H9 (cell line): Measurements from ENCODE around the gene PTOV1. TPM values are rescaled to one million over a fixed set of nuclear protein-coding genes. Genes with fewer than 3 reads are reported as not detected.

ENCODE experiments used
- DNase-seq: peaks from one replicate; pipeline ENCODE4 v3.0.0-alpha.2; 2017
- H2AFZ ChIP-seq: one replicate; pipeline ENCODE4 v1.6.1; 2013; ENCODE audit warnings: mild to moderate bottlenecking, low read length, control low read depth, moderate library complexity
- H2AK5ac ChIP-seq: 2 replicates; pipeline ENCODE4 v1.6.1; 2013; ENCODE audit warnings: low read length, control low read depth, mixed read lengths; ENCODE audit not compliant: insufficient read length
- H2BK120ac ChIP-seq: one replicate; pipeline ENCODE4 v1.6.1; 2013; ENCODE audit warnings: low read depth, mild to moderate bottlenecking, low read length, control low read depth, inconsistent platforms; ENCODE audit not compliant: poor library complexity, severe bottlenecking
- H2BK12ac ChIP-seq: 2 replicates; pipeline ENCODE4 v1.6.1; 2013; ENCODE audit warnings: low read length, control low read depth, mixed read lengths, low read depth; ENCODE audit not compliant: insufficient read length
- H2BK15ac ChIP-seq: 2 replicates; pipeline ENCODE4 v1.6.1; 2013; ENCODE audit warnings: low read depth, low read length, control low read depth
- H2BK20ac ChIP-seq: one replicate; pipeline ENCODE4 v1.6.1; 2013; ENCODE audit warnings: low read depth, mild to moderate bottlenecking, low read length, control low read depth, inconsistent platforms; ENCODE audit not compliant: poor library complexity, severe bottlenecking
- H2BK5ac ChIP-seq: 2 replicates; pipeline ENCODE4 v1.6.1; 2013; ENCODE audit warnings: low read length, control low read depth, mixed read lengths; ENCODE audit not compliant: insufficient read length
- H3K14ac ChIP-seq: 2 replicates; pipeline ENCODE4 v1.6.1; 2013; ENCODE audit warnings: low read length, control low read depth; ENCODE audit not compliant: insufficient read depth
- H3K18ac ChIP-seq: 2 replicates; pipeline ENCODE4 v1.6.1; 2013; ENCODE audit warnings: low read depth, mild to moderate bottlenecking, mixed read lengths, low read length, control low read depth; ENCODE audit not compliant: insufficient read length
- H3K23ac ChIP-seq: 2 replicates; pipeline ENCODE4 v1.6.1; 2013; ENCODE audit warnings: low read length, control low read depth, mixed read lengths, low read depth; ENCODE audit not compliant: insufficient read length
- H3K23me2 ChIP-seq: 2 replicates; pipeline ENCODE4 v1.6.1; 2013; ENCODE audit warnings: low read depth, mild to moderate bottlenecking, mixed read lengths, low read length, control low read depth; ENCODE audit not compliant: insufficient read length, poor library complexity, severe bottlenecking
- H3K27ac ChIP-seq: 2 replicates; pipeline ENCODE4 v1.5.1; 2013; ENCODE audit warnings: low read length, control low read depth, mixed read lengths, low read depth; ENCODE audit not compliant: insufficient read length
- H3K27me3 ChIP-seq: 2 replicates; pipeline ENCODE4 v1.6.1; 2013; ENCODE audit warnings: low read length, control low read depth, inconsistent platforms; ENCODE audit not compliant: insufficient read depth
- H3K4ac ChIP-seq: 2 replicates; pipeline ENCODE4 v1.6.1; 2013; ENCODE audit warnings: low read depth, mild to moderate bottlenecking, control low read depth, inconsistent platforms, low read length, moderate library complexity
- H3K4me1 ChIP-seq: 2 replicates; pipeline ENCODE4 v1.6.1; 2013; ENCODE audit warnings: low read length, control low read depth, inconsistent platforms; ENCODE audit not compliant: insufficient read depth
- H3K4me2 ChIP-seq: 2 replicates; pipeline ENCODE4 v1.6.1; 2013; ENCODE audit warnings: low read length, control low read depth, mixed read lengths; ENCODE audit not compliant: insufficient read length, insufficient read depth
- H3K56ac ChIP-seq: 2 replicates; pipeline ENCODE4 v1.6.1; 2013; ENCODE audit warnings: low read depth, mild to moderate bottlenecking, mixed read lengths, low read length, control low read depth; ENCODE audit not compliant: insufficient read length
- H3K79me1 ChIP-seq: 2 replicates; pipeline ENCODE4 v1.6.1; 2013; ENCODE audit warnings: low read depth, mild to moderate bottlenecking, moderate library complexity, low read length, control low read depth, inconsistent platforms; ENCODE audit not compliant: insufficient read depth, poor library complexity, severe bottlenecking
- H3K79me2 ChIP-seq: 2 replicates; pipeline ENCODE4 v1.6.1; 2013; ENCODE audit warnings: low read length, control low read depth, inconsistent platforms; ENCODE audit not compliant: insufficient read depth
- H3K9ac ChIP-seq: 2 replicates; pipeline ENCODE4 v1.6.1; 2013; ENCODE audit warnings: low read length, control low read depth, mixed read lengths; ENCODE audit not compliant: insufficient read length; ENCODE audit errors: extremely low read depth
- H3K9me3 ChIP-seq: one replicate; pipeline ENCODE4 v1.6.1; 2013; ENCODE audit warnings: low read depth, low read length, inconsistent platforms; ENCODE audit not compliant: control insufficient read depth
- H3T11ph ChIP-seq: one replicate; pipeline ENCODE4 v1.6.1; 2013; ENCODE audit warnings: mild to moderate bottlenecking, low read length, control low read depth, inconsistent platforms
- H4K20me1 ChIP-seq: one replicate; pipeline ENCODE4 v1.6.1; 2013; ENCODE audit not compliant: control insufficient read depth, insufficient read length, insufficient read depth
- H4K5ac ChIP-seq: 2 replicates; pipeline ENCODE4 v1.6.1; 2013; ENCODE audit warnings: low read depth, mild to moderate bottlenecking, mixed read lengths, low read length, control low read depth; ENCODE audit not compliant: insufficient read length
- H4K8ac ChIP-seq: replicated peaks from 2 replicates; pipeline ENCODE4 v1.6.1; 2013; ENCODE audit warnings: low read length, control low read depth, mixed read lengths, low read depth; ENCODE audit not compliant: insufficient read length
- H4K91ac ChIP-seq: 2 replicates; pipeline ENCODE4 v1.6.1; 2013; ENCODE audit warnings: low read depth, mild to moderate bottlenecking, moderate library complexity, mixed read lengths, low read length, control low read depth; ENCODE audit not compliant: insufficient read length
- H3K27ac Mint-ChIP-seq, 3 experiments: 2 replicates in 2 of 3; 3 replicates in 1 of 3; pipeline ENCODE4 v1.8.0; 2020 to 2021; ENCODE audit warnings: mixed read lengths in 3 of 3, mild to moderate bottlenecking in 1 of 3, moderate library complexity in 1 of 3
- H3K27me3 Mint-ChIP-seq: 2 replicates; pipeline ENCODE4 v1.8.0; 2021; ENCODE audit warnings: low read depth, mild to moderate bottlenecking, moderate library complexity, mixed read lengths
- H3K36me3 Mint-ChIP-seq, 3 experiments: 2 replicates in 2 of 3; 3 replicates in 1 of 3; pipeline ENCODE4 v1.8.0; 2020 to 2021; ENCODE audit warnings: low read depth in 3 of 3, mixed read lengths in 3 of 3; ENCODE audit not compliant: insufficient read depth in 1 of 3
- H3K4me1 Mint-ChIP-seq, 2 experiments: 2 replicates each; pipeline ENCODE4 v1.8.0; 2020; ENCODE audit warnings: mixed read lengths in 2 of 2
- H3K4me3 Mint-ChIP-seq, 2 experiments: 2 replicates in 1 of 2; 3 replicates in 1 of 2; pipeline ENCODE4 v1.8.0; 2020 to 2021; ENCODE audit warnings: mild to moderate bottlenecking in 2 of 2, mixed read lengths in 2 of 2, moderate library complexity in 1 of 2
- H3K9me3 Mint-ChIP-seq, 2 experiments: 2 replicates in 1 of 2; 3 replicates in 1 of 2; pipeline ENCODE4 v1.8.0; 2020; ENCODE audit warnings: mild to moderate bottlenecking in 2 of 2, mixed read lengths in 2 of 2, moderate library complexity in 1 of 2
- WGBS: extraction: QIAGEN DNeasy Blood & Tissue Kit; methylation state at CpG from one replicate; pipeline ENCODE4 v1.1.7; 2013; ENCODE audit warnings: missing lambda C conversion rate, low lambda C conversion rate, mixed read lengths; ENCODE audit not compliant: insufficient read length; ENCODE audit errors: extremely low coverage; 5-methylcytosine and 5-hydroxymethylcytosine counted together
- total RNA-seq: library from RNA; stranded (reverse); gene quantifications from 2 replicates; pipeline ENCODE4 v1.2.1, GENCODE V29; 2021
- TF ChIP-seq, protein P1 (sequence below): fragments of 200-600 bp; sonication (generic); conservative IDR thresholded peaks from 3 replicates; pipeline ENCODE4 v1.8.0; 2021; ENCODE audit warnings: antibody characterized with exemption, mild to moderate bottlenecking

PTOV1 gene
- total RNA-seq, 1 experiment from 2014 or later, result 309 TPM

DNA sequence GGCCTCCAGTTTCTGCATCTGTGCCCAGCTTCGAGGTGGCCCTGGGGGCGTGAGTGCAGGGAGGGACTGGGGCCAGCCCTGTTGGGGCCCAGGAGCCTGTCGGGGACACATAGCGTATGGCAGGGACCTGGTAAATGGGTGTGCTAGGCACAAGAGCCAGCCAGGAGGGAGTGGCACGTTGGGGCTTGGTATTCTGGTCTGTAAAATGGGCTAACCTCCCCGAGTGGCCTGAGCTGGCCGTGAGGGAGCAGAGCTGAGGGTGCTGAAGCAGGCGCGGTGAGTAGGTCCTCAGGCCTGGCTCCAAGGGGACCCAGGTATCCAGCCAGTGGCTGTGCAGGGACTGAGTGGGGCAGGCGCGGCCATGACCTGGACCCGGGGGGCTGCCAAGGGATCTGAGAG lies 4.3 kb downstream of the PTOV1 start:
- H3K18ac ChIP-seq, result no peak overlapping the region
- H2BK15ac ChIP-seq, result no peak overlapping the region
- peaks cover 8% of the 10 kb centered on the region for H3K23me2 ChIP-seq
- no peak overlapping the region for H3K27ac ChIP-seq
- H3K9me3 Mint-ChIP-seq, result no peaks in the 10 kb centered on the region; a peak in 1 of 5 replicates
- no peak overlapping the region for H3K56ac ChIP-seq
- H3K27me3 ChIP-seq, result no peaks in the 10 kb centered on the region
- H4K20me1 ChIP-seq, result peaks cover 6% of the 10 kb centered on the region
- no peak overlapping the region for H4K5ac ChIP-seq
- H3K9ac ChIP-seq, result no peak overlapping the region
- TF ChIP-seq, protein P1, sequence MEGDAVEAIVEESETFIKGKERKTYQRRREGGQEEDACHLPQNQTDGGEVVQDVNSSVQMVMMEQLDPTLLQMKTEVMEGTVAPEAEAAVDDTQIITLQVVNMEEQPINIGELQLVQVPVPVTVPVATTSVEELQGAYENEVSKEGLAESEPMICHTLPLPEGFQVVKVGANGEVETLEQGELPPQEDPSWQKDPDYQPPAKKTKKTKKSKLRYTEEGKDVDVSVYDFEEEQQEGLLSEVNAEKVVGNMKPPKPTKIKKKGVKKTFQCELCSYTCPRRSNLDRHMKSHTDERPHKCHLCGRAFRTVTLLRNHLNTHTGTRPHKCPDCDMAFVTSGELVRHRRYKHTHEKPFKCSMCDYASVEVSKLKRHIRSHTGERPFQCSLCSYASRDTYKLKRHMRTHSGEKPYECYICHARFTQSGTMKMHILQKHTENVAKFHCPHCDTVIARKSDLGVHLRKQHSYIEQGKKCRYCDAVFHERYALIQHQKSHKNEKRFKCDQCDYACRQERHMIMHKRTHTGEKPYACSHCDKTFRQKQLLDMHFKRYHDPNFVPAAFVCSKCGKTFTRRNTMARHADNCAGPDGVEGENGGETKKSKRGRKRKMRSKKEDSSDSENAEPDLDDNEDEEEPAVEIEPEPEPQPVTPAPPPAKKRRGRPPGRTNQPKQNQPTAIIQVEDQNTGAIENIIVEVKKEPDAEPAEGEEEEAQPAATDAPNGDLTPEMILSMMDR, result no peak
- H3K23ac ChIP-seq, result no peak overlapping the region
- peaks cover 9% of the 10 kb centered on the region; the same call in 1 of the 2 replicates for H3K79me2 ChIP-seq
- peak overlapping the region in 1 of 2 experiments; percentile 44; a peak in 2 of 5 replicates for H3K4me3 Mint-ChIP-seq
- peaks cover 11% of the 10 kb centered on the region for H3K79me1 ChIP-seq
- no peak overlapping the region for H4K91ac ChIP-seq
- H3K4me2 ChIP-seq, result no peak overlapping the region
- no peak overlapping the region for H2BK120ac ChIP-seq
- no peak overlapping the region for H3K14ac ChIP-seq
- no peak overlapping the region for H2AK5ac ChIP-seq
- no peak overlapping the region for H2BK12ac ChIP-seq
- peak overlapping the region in 1 of 3 experiments; percentile 89; a peak in 3 of 7 replicates for H3K27ac Mint-ChIP-seq
- DNase-seq, result no peak
- no CpG with 5 or more reads among the region's 12 CpGs for WGBS
- H3K4me1 Mint-ChIP-seq, result peaks cover 16 to 18% of the 10 kb centered on the region in 2 experiments
- H3K36me3 Mint-ChIP-seq, result peaks cover 22 to 63% (median 60%) of the 10 kb centered on the region in 3 experiments
- peaks cover 2% of the 10 kb centered on the region; the same call in 1 of the 2 replicates for H3K27me3 Mint-ChIP-seq
- H4K8ac ChIP-seq, result no peak overlapping the region
- no peak overlapping the region for H3K4ac ChIP-seq
- H3T11ph ChIP-seq, result no peak overlapping the region
- no peaks in the 10 kb centered on the region for H3K9me3 ChIP-seq
- no peak overlapping the region for H2AFZ ChIP-seq
- no peak overlapping the region for H2BK5ac ChIP-seq
- H2BK20ac ChIP-seq, result no peak overlapping the region
- no peaks in the 10 kb centered on the region for H3K4me1 ChIP-seq
